ENCODE measurements around the gene RAI2.

RAI2 gene

DNA sequence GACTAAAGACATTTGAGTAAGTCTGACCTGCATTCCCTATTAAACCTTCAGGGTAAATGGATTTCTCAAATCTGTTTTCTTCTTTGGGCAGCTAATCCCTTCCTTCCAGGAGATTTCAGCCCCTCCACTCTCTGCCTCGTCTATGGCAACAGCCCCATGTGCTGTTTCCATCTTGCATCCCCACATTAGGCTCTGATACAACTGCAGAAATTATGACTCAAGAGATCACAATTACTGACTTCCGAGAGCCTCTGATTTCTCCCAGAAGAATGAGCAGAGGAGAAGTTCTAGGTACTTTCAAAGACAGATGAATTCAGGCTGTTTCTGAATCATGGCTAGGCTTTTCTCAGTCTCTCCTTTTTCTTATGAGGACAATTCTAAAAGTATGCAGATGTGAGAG, 38.7 kb downstream of the RAI2 start:
- H3K9ac ChIP-seq: no peak overlapping the region
- H3K36me3 ChIP-seq: no peaks in the 10 kb centered on the region
- no peak for TF ChIP-seq Cebpa-rat (IDR thresholded peaks at IDR 0.05)
- H3K4me3 ChIP-seq: no peak overlapping the region
- H3K4me1 ChIP-seq: no peaks in the 10 kb centered on the region
- H3K27ac ChIP-seq: no peak overlapping the region
- peaks cover 11 to 18% (median 16%) of the 10 kb centered on the region in 11 experiments; a peak in 19 of 22 replicates for H3K9me3 ChIP-seq (replicated peaks in 1 of 11)
- no peak overlapping the region for H3K4me2 ChIP-seq
- peaks cover 94 to 100% (median 99%) of the 10 kb centered on the region in 11 experiments for H3K27me3 ChIP-seq
- peaks cover 0 to 3% (median 0%) of the 10 kb centered on the region in 11 experiments; a peak in 2 of 22 replicates for H4K20me1 ChIP-seq

GRCh38 chrX:17820100-17820499, 41.0 kb downstream of the RAI2 start:
- no peaks in the 10 kb centered on the region for H3K4me1 ChIP-seq
- H3K4me2 ChIP-seq: no peak overlapping the region
- peaks cover 94 to 100% (median 99%) of the 10 kb centered on the region in 11 experiments for H3K27me3 ChIP-seq
- no peaks in the 10 kb centered on the region for H3K9me3 ChIP-seq (replicated peaks in 1 of 11)
- H3K4me3 ChIP-seq: no peak overlapping the region
- H3K27ac ChIP-seq: no peak overlapping the region
- peaks cover 0 to 8% (median 0%) of the 10 kb centered on the region in 11 experiments; a peak in 3 of 22 replicates for H4K20me1 ChIP-seq
- H3K9ac ChIP-seq: no peak overlapping the region
- no peaks in the 10 kb centered on the region for H3K36me3 ChIP-seq
- TF ChIP-seq Cebpa-rat (IDR thresholded peaks at IDR 0.05): no peak

DNA sequence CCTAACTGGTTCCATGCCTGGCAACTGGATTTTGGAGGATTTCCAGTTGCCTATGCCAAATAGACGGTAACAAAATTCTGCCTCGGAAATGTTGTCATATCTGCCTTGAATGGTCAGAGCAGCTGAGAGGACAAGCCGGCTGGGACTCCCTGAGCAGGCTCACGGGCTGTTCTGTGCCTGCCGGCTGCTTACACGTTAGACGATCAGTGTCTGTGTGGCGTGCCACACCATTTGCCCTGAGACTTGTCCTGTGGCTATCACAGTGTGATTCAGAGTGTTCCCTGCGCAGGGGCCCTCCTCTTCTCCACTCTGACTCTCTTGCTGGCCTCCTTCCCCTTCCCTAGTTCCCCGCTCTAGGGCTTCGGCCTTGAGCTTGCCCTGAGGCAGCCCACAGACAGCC, 42.4 kb downstream of the RAI2 start:
- H3K36me3 ChIP-seq: no peaks in the 10 kb centered on the region
- H3K4me3 ChIP-seq: no peak overlapping the region
- no peak overlapping the region for H3K4me2 ChIP-seq
- H3K27me3 ChIP-seq: peaks cover 94 to 100% (median 100%) of the 10 kb centered on the region in 11 experiments
- no peak overlapping the region for H3K27ac ChIP-seq
- H3K9ac ChIP-seq: no peak overlapping the region
- H4K20me1 ChIP-seq: peaks cover 0 to 8% (median 0%) of the 10 kb centered on the region in 11 experiments; a peak in 4 of 22 replicates
- TF ChIP-seq Cebpa-rat (IDR thresholded peaks at IDR 0.05): no peak
- H3K4me1 ChIP-seq: no peaks in the 10 kb centered on the region
- H3K9me3 ChIP-seq (replicated peaks in 1 of 11): no peaks in the 10 kb centered on the region

DNA sequence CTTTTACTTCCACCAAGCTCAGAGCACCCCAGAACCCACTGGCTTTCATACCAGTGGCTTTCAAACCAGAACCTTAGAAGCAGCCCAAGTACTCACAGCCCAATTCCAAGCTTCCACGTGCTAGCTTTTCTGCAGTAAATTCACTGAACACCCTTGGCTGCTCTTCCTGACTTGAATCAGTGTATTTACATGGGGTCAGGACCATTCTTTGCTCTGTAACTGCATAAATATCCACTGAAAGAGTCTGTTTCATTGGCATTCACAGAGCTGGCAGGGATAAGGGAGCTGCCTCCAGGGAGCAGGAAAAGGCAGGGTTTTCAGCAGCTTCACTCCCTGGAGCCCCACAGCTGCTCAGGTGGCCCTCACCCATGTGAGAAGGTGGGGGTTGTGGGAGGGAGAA, 43.8 kb downstream of the RAI2 start:
- H3K27me3 ChIP-seq: peaks cover 95 to 100% (median 100%) of the 10 kb centered on the region in 11 experiments
- TF ChIP-seq Cebpa-rat (IDR thresholded peaks at IDR 0.05): no peak
- H4K20me1 ChIP-seq: peaks cover 0 to 8% (median 0%) of the 10 kb centered on the region in 11 experiments; a peak in 3 of 22 replicates
- H3K9ac ChIP-seq: no peak overlapping the region
- no peaks in the 10 kb centered on the region for H3K9me3 ChIP-seq (replicated peaks in 1 of 11)
- H3K4me3 ChIP-seq: no peak overlapping the region
- no peaks in the 10 kb centered on the region for H3K36me3 ChIP-seq
- H3K27ac ChIP-seq: no peak overlapping the region
- no peak overlapping the region for H3K4me2 ChIP-seq
- no peaks in the 10 kb centered on the region for H3K4me1 ChIP-seq

DNA sequence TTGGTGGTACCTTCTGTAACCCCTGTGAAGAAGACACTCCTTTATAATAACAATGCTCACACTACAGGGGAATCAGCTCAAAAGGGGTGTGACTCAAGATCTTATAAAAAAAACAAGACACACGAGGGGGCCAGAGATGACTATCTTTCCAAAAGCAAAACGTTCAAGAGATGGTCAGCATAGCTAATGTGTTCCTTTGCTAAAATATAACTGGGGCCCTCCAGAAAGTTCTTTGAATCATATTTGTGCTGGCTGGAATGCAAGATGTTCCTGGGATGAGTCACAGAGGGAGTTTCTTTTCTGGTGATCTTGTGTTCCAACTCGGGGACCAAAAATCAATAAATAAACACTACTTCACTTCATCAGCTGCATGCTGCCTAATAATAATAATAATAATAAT, 46.5 kb downstream of the RAI2 start:
- TF ChIP-seq Cebpa-rat (IDR thresholded peaks at IDR 0.05): no peak

DNA sequence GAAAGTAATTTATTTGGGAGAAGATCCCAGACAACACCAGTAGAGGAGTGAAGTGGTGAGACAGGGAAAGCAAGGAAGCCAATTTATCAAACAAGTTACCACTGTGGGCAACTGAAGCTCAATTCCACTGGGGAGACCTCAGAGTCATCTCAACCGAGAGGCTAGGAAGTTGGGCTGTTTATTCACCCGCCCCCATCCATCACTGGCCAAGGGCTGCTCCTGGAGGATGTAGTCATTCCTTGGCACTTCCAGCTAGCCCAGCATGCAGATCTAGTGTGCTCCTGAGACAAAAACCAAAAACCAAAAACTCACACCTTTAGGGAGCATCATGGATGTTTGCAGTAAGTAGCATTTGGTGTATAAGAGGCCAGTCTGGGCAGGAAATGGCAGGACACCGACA, 47.0 kb downstream of the RAI2 start:
- TF ChIP-seq Cebpa-rat (IDR thresholded peaks at IDR 0.05): no peak
- Histone ChIP-seq H3K27me3 (peaks cover 95 to 100% (median 100%) of the 10 kb centered on the region in 11 experiments), H3K4me2 (no peak overlapping the region)

More for the DNA sequence above, 46.5 kb downstream of the RAI2 start:
- H3K4me3 ChIP-seq: no peak overlapping the region
- no peaks in the 10 kb centered on the region for H3K4me1 ChIP-seq
- peaks cover 0 to 8% (median 0%) of the 10 kb centered on the region in 11 experiments; a peak in 4 of 22 replicates for H4K20me1 ChIP-seq
- H3K36me3 ChIP-seq: no peaks in the 10 kb centered on the region
- no peak overlapping the region for H3K27ac ChIP-seq
- H3K27me3 ChIP-seq: peaks cover 95 to 100% (median 100%) of the 10 kb centered on the region in 11 experiments
- H3K4me2 ChIP-seq: no peak overlapping the region
- H3K9ac ChIP-seq: no peak overlapping the region
- H3K9me3 ChIP-seq (replicated peaks in 1 of 11): no peaks in the 10 kb centered on the region

GRCh38 chrX:17813277-17813676, 47.8 kb downstream of the RAI2 start:
- Histone ChIP-seq H3K36me3 (no peaks in the 10 kb centered on the region), H3K4me3 (no peak overlapping the region), H3K27ac (no peak overlapping the region), H3K4me1 (no peaks in the 10 kb centered on the region), H3K27me3 (peaks cover 96 to 100% (median 100%) of the 10 kb centered on the region in 11 experiments), H3K4me2 (no peak overlapping the region), H3K9ac (no peak overlapping the region), H3K9me3 (replicated peaks in 1 of 11) (no peaks in the 10 kb centered on the region), H4K20me1 (peaks cover 0 to 8% (median 0%) of the 10 kb centered on the region in 11 experiments; a peak in 4 of 22 replicates)
- TF ChIP-seq Cebpa-rat (IDR thresholded peaks at IDR 0.05): no peak

More for the DNA sequence above, 47.0 kb downstream of the RAI2 start:
- Histone ChIP-seq H3K27ac (no peak overlapping the region), H4K20me1 (peaks cover 0 to 8% (median 0%) of the 10 kb centered on the region in 11 experiments; a peak in 4 of 22 replicates), H3K4me3 (no peak overlapping the region), H3K9ac (no peak overlapping the region), H3K4me1 (no peaks in the 10 kb centered on the region), H3K36me3 (no peaks in the 10 kb centered on the region), H3K9me3 (replicated peaks in 1 of 11) (no peaks in the 10 kb centered on the region)

- H3K4me2 ChIP-seq: no peak overlapping the region
- H3K27ac ChIP-seq: no peak overlapping the region
These were observed 48.3 kb downstream of the RAI2 start for GRCh38 chrX:17812763-17813162.

GRCh38 chrX:17809984-17810383, 51.1 kb downstream of the RAI2 start:
- TF ChIP-seq Cebpa-rat (IDR thresholded peaks at IDR 0.05): no peak
- H3K4me3 ChIP-seq: no peak overlapping the region
- no peak overlapping the region for H3K27ac ChIP-seq
- H3K27me3 ChIP-seq: peaks cover 90 to 100% (median 99%) of the 10 kb centered on the region in 11 experiments
- H3K36me3 ChIP-seq: no peaks in the 10 kb centered on the region
- no peak overlapping the region for H3K9ac ChIP-seq
- H3K4me2 ChIP-seq: no peak overlapping the region
- H3K4me1 ChIP-seq: no peaks in the 10 kb centered on the region
- H3K9me3 ChIP-seq (replicated peaks in 1 of 11): 0 out of 22 replicates have a peak, but pooled peaks cover 0 to 5% (median 0%) of the 10 kb centered on the region in 11 experiments
- no peaks in the 10 kb centered on the region; a peak in 3 of 22 replicates for H4K20me1 ChIP-seq

More at GRCh38 chrX:17812763-17813162, 48.3 kb downstream of the RAI2 start:
- H4K20me1 ChIP-seq: peaks cover 0 to 8% (median 0%) of the 10 kb centered on the region in 11 experiments; a peak in 4 of 22 replicates
- no peak for TF ChIP-seq Cebpa-rat (IDR thresholded peaks at IDR 0.05)
- no peaks in the 10 kb centered on the region for H3K4me1 ChIP-seq
- no peaks in the 10 kb centered on the region for H3K36me3 ChIP-seq
- no peak overlapping the region for H3K9ac ChIP-seq
- peaks cover 99 to 100% (median 100%) of the 10 kb centered on the region in 11 experiments for H3K27me3 ChIP-seq
- no peak overlapping the region for H3K4me3 ChIP-seq
- 0 out of 22 replicates have a peak, but pooled peaks cover 0 to under 1% (median 0%) of the 10 kb centered on the region in 11 experiments for H3K9me3 ChIP-seq (replicated peaks in 1 of 11)

DNA sequence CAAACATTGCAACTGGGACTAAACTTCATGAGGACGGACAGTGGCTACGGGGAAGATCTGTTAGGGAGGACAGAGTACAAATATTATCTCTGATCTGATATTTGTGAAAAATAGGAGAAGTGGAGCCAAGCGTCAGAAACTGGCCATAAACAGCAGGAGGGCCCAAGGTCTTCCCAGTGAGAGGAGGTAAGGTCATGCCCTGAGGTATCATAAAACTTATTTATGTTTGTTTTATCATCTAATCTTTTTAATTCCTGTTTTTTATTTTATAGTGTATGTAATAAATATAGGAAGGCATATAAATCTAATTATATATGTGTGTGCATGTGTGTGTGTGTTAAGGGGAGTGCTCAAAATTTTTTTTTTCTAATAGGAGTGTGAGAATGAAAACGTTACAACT, 51.8 kb downstream of the RAI2 start:
- H3K36me3 ChIP-seq: no peaks in the 10 kb centered on the region
- H3K27ac ChIP-seq: no peak overlapping the region
- TF ChIP-seq Cebpa-rat (IDR thresholded peaks at IDR 0.05): no peak
- no peak overlapping the region for H3K9ac ChIP-seq
- H3K4me1 ChIP-seq: no peaks in the 10 kb centered on the region
- no peak overlapping the region for H3K4me3 ChIP-seq
- no peak overlapping the region for H3K4me2 ChIP-seq
- H3K9me3 ChIP-seq (replicated peaks in 1 of 11): 0 out of 22 replicates have a peak, but pooled peaks cover 0 to 5% (median 0%) of the 10 kb centered on the region in 11 experiments
- H4K20me1 ChIP-seq: no peaks in the 10 kb centered on the region; a peak in 4 of 22 replicates
- H3K27me3 ChIP-seq: peaks cover 90 to 100% (median 99%) of the 10 kb centered on the region in 11 experiments
